ENCODE results near the gene POLR1G. TPM values are rescaled to one million over a fixed set of nuclear protein-coding genes. Genes with fewer than 3 reads are reported as not detected.

The POLR1G gene
- total and polyA plus RNA-seq, 2 experiments from 2014 or later, result 2.5 to 3.3 TPM

GRCh38 chr19:45358213-45358792 is 48.1 kb upstream of the POLR1G start:
- H3K9me3 ChIP-seq (ENCODE audit: low read depth), result no peaks in the 10 kb centered on the region
- WGBS (ENCODE audit: low lambda C conversion rate, missing lambda C conversion rate), result 95% methylated on average over 12 of the region's 12 CpGs
- TF ChIP-seq CTCF (IDR thresholded peaks at IDR 0.05; ENCODE audit: poor library complexity) (no peak), EZH2 (IDR thresholded peaks at IDR 0.05; ENCODE audit: borderline replicate concordance) (no peak), EZH2phosphoT487 (IDR thresholded peaks at IDR 0.05; ENCODE audit: low read depth, severe bottlenecking, unreplicated experiment) (no peak)
- no peak overlapping the region for H3K4me3 ChIP-seq
- no peak for DNase-seq (ENCODE audit: low spot score)
- H3K79me2 ChIP-seq, result no peaks in the 10 kb centered on the region
- no peak overlapping the region for H2AFZ ChIP-seq
- no peaks in the 10 kb centered on the region for H3K4me1 ChIP-seq (ENCODE audit: insufficient read depth)
- no peaks in the 10 kb centered on the region for H3K36me3 ChIP-seq (replicated peaks; ENCODE audit: insufficient read depth, low read depth)
- no peak overlapping the region for H3K4me2 ChIP-seq
- H4K20me1 ChIP-seq (ENCODE audit: insufficient read depth, poor library complexity, severe bottlenecking), result no peaks in the 10 kb centered on the region
- H3K9me2 ChIP-seq (replicated peaks; ENCODE audit: insufficient read depth), result no peaks in the 10 kb centered on the region
- no peaks in the 10 kb centered on the region for H3K27me3 ChIP-seq
- H3K27ac ChIP-seq, result no peak overlapping the region

GRCh38 chr19:45361608-45362007 is 44.8 kb upstream of the POLR1G start:
- no peak for DNase-seq (ENCODE audit: low spot score)
- Histone ChIP-seq H3K79me2 (no peaks in the 10 kb centered on the region), H2AFZ (no peak overlapping the region), H3K4me1 (ENCODE audit: insufficient read depth) (no peaks in the 10 kb centered on the region), H4K20me1 (ENCODE audit: insufficient read depth, poor library complexity, severe bottlenecking) (no peaks in the 10 kb centered on the region), H3K27me3 (no peaks in the 10 kb centered on the region), H3K4me2 (no peak overlapping the region), H3K9me3 (ENCODE audit: low read depth) (no peaks in the 10 kb centered on the region), H3K27ac (no peak overlapping the region), H3K4me3 (no peak overlapping the region), H3K36me3 (replicated peaks; ENCODE audit: insufficient read depth, low read depth) (no peaks in the 10 kb centered on the region), H3K9me2 (replicated peaks; ENCODE audit: insufficient read depth) (no peaks in the 10 kb centered on the region)
- 95% methylated on average over 14 of the region's 14 CpGs for WGBS (ENCODE audit: low lambda C conversion rate, missing lambda C conversion rate)
- TF ChIP-seq EZH2 (IDR thresholded peaks at IDR 0.05; ENCODE audit: borderline replicate concordance) (no peak), CTCF (IDR thresholded peaks at IDR 0.05; ENCODE audit: poor library complexity) (no peak), EZH2phosphoT487 (IDR thresholded peaks at IDR 0.05; ENCODE audit: low read depth, severe bottlenecking, unreplicated experiment) (no peak)

- no peaks in the 10 kb centered on the region for H3K9me3 ChIP-seq (ENCODE audit: low read depth)
- TF ChIP-seq EZH2 (IDR thresholded peaks at IDR 0.05; ENCODE audit: borderline replicate concordance), result no peak
- no peak for TF ChIP-seq CTCF (IDR thresholded peaks at IDR 0.05; ENCODE audit: poor library complexity)
- no peak for TF ChIP-seq EZH2phosphoT487 (IDR thresholded peaks at IDR 0.05; ENCODE audit: low read depth, severe bottlenecking, unreplicated experiment)
- no peak for DNase-seq (ENCODE audit: low spot score)
- H2AFZ ChIP-seq, result no peak overlapping the region
- H3K4me1 ChIP-seq (ENCODE audit: insufficient read depth), result no peaks in the 10 kb centered on the region
- H3K27ac ChIP-seq, result no peak overlapping the region
- no peaks in the 10 kb centered on the region for H4K20me1 ChIP-seq (ENCODE audit: insufficient read depth, poor library complexity, severe bottlenecking)
- WGBS (ENCODE audit: low lambda C conversion rate, missing lambda C conversion rate), result 92% methylated on average over 16 of the region's 16 CpGs
- no peaks in the 10 kb centered on the region for H3K9me2 ChIP-seq (replicated peaks; ENCODE audit: insufficient read depth)
- H3K27me3 ChIP-seq, result no peaks in the 10 kb centered on the region
- no peaks in the 10 kb centered on the region for H3K79me2 ChIP-seq
- H3K36me3 ChIP-seq (replicated peaks; ENCODE audit: insufficient read depth, low read depth), result no peaks in the 10 kb centered on the region
- no peak overlapping the region for H3K4me3 ChIP-seq
- H3K4me2 ChIP-seq, result no peak overlapping the region
These were observed 44.2 kb upstream of the POLR1G start for GRCh38 chr19:45362291-45362690.
